HG03196 (cell line): ENCODE measurements around the gene OR4N2.
"Not testable (repeated sequence)": the region's sequence is repeated elsewhere in the genome, so short reads cannot be mapped to it uniquely, and the experiment has no call there.

ENCODE experiments used
- ATAC-seq: cut with Tn5 transposase; IDR thresholded peaks from one replicate; pipeline ENCODE4 v1.9.1; 2021; ENCODE audit not compliant: unreplicated experiment

Gene OR4N2

DNA sequence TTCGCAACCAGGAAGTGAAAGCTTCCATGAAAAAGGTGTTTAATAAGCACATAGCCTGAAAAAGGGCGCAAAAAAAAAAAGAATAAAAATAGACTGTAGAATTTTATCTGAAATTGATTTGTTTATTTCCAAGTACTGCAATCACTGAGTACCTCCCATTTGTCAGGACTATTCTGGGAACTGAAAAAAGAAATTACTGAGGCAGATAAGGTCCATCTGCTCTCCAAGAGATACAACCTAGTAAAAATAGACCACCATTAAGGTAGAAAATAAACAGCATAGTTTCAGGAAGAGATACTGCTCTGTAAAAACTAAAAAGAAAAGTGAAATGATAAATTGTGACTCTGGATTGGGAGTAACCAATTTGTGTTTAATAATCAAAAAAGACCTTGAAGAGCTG lies 24.7 kb downstream of the OR4N2 start:
- ATAC-seq = no peak

DNA sequence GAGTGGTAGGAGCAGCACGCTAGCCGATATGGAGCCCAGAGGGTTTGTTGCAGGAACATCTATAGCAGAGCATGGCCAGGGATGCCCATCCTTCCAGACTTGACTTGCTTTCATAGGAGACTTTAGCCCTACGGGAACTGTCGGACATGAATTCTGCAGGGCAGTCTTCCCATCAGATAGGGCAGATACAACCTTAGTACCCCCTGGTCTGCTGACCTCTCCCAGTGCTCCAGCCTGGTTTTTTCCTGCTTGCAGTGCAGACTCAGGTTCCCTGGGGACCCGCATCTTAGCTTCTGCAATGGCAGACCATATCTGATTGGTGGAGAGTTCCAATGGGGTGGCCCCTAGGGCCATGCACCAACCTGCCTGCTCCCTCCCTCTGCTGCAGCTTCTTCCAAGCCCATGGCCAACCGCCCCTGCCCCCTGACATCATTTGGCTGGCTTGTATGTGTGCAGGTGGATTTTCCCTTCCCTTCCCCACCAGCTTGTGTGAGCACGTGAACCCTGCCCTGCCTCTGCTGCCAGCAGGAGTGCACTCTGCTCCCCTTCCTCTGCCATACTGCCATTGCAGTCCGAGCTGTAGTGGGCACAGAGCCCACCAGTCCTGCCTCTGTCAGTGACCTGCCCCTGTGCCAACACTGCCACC lies 30.8 kb downstream of the OR4N2 start:
- ATAC-seq = not testable (repeated sequence)

DNA sequence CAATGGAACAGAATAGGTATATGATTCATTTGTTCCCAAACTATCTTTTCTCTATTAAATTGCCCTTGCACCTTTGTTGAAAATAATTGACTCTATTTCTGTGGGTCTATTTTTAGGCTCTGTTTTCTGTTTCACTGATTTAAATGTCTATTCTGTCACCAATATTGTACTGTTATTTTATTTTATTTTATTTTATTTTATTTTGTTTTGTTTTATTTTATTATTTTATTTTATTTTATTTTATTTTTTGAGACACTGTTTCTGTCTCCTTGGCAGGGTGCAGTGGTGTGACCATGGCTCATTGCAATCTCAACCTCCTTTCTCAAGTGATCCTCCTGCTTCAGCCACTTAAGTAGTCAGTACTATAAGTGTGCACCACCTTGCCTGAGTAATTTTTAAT lies 34.9 kb downstream of the OR4N2 start:
- ATAC-seq = no peak

- no peak for ATAC-seq
These were observed 47.8 kb downstream of the OR4N2 start for GRCh38 chr14:19851365-19851764.

DNA sequence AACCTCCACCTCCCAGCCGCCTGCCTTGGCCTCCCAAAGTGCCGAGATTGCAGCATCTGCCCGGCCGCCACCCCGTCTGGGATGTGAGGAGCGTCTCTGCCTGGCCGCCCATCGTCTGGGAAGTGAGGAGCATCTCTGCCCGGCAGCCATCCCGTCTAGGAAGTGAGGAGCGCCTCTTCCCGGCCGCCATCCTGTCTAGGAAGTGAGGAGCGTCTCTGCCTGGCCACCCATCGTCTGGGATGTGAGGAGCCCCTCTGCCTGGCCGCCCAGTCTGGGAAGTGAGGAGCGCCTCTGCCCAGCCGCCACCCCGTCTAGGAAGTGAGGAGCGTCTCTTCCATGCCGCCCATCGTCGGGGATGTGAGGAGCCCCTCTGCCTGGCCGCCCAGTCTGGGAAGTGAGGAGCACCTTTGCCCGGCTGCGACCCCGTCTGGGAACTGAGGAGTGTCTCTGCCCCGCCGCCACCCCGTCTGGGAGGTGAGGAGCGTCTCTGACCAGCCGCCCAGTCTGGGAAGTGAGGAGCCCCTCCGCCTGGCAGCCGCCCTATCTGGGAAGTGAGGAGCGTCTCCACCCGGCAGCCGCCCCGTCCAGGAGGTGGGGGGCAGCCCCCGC lies 62.6 kb downstream of the OR4N2 start:
- not testable (repeated sequence) for ATAC-seq

DNA sequence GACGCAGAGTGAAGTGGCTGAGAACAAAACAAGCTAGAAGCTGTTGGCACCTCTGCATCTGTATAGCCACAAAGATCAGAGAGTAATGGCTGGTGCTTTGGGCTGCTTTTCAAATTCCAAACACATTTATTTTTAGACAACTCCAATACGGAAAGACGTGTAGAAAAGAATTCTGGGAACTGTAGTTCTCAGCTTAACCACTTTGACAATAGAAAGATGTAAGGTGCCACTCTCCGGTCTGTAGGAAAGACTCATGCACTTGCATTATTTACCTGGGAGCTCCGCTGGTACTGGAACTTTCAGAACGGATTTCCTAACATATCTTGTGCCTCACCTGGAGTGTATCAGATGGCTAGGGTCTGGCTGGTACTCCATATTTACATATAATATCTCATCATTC lies 69.6 kb downstream of the OR4N2 start:
- ATAC-seq = no peak

GRCh38 chr14:19874842-19875241 lies 71.3 kb downstream of the OR4N2 start, which contains the start of gene OR4K2:
TSS of gene OR4K2 (plus strand) at chr14:19875142. CDS start at chr14:19876268, 1,126 bp downstream.
- ATAC-seq = no peak

- no peak for ATAC-seq
These were observed 74.6 kb downstream of the OR4N2 start for GRCh38 chr14:19878029-19878642.
